ENCODE measurements around the gene TMEM45A. TPM values are rescaled to one million over a fixed set of nuclear protein-coding genes. Genes with fewer than 3 reads are reported as not detected.

The TMEM45A gene
- polyA plus RNA-seq, 1 of the 3 experiments (the other 2 are of a cell fraction): 6.4 TPM

Other genes starting within 250 kb of the TMEM45A start
- gene TBC1D23, start 231.6 kb upstream of the TMEM45A start, polyA plus RNA-seq (2012; rRNA removed): 6.7 and 10.9 TPM in 2 replicates
- gene NIT2, start 157.9 kb upstream of the TMEM45A start, polyA plus RNA-seq (2012; rRNA removed): 28.6 and 41.4 TPM in 2 replicates
- 17.4 and 23.2 TPM in 2 replicates for gene TOMM70, start 91.5 kb upstream of the TMEM45A start, polyA plus RNA-seq (2012; rRNA removed)
- gene LNP1, start 91.1 kb upstream of the TMEM45A start, polyA plus RNA-seq (2012; rRNA removed): 2.3 and 2.5 TPM in 2 replicates
- not detected in 2 replicates for gene ADGRG7, start 117.0 kb downstream of the TMEM45A start, polyA plus RNA-seq (2012; rRNA removed)
- gene TFG, start 216.9 kb downstream of the TMEM45A start, polyA plus RNA-seq (2012; rRNA removed): 69.8 and 83.1 TPM in 2 replicates